Keratinocyte (primary cell): Measurements from ENCODE around the gene DNASE1.

ENCODE experiments used
- CTCF ChIP-seq, 3 experiments: IDR thresholded peaks in 1 of 3; conservative IDR thresholded peaks in 1 of 3; optimal IDR thresholded peaks in 1 of 3; 2 replicates in 2 of 3; 3 replicates in 1 of 3; pipeline versions ENCODE3 to v1.5.1; 2011; ENCODE audit warnings: low read length in 3 of 3, mild to moderate bottlenecking in 3 of 3, moderate library complexity in 2 of 3, control low read depth in 1 of 3, inconsistent platforms in 1 of 3; ENCODE audit not compliant: insufficient read depth in 2 of 3; ENCODE audit errors: extremely low read depth in 1 of 3
- EZH2 ChIP-seq: IDR thresholded peaks from one replicate; pipeline ENCODE4 v1.6.1; 2012; ENCODE audit warnings: inconsistent platforms, mild to moderate bottlenecking, low read length, moderate library complexity

GRCh38 chr16:3655396-3656159 is 1.1 kb downstream of the DNASE1 start:
- TF ChIP-seq EZH2 = no peak
- TF ChIP-seq CTCF (optimal IDR thresholded peaks at IDR 0.05 in 1 of 3, IDR thresholded peaks at IDR 0.05 in 1 of 3, conservative IDR thresholded peaks at IDR 0.05 in 1 of 3; ENCODE audit: extremely low read depth in 1 of 3, insufficient read depth in 2 of 3, low read length in 3 of 3) = no peak
